ENCODE measurements around the gene CLSTN2.

- TF ChIP-seq, protein P1, sequence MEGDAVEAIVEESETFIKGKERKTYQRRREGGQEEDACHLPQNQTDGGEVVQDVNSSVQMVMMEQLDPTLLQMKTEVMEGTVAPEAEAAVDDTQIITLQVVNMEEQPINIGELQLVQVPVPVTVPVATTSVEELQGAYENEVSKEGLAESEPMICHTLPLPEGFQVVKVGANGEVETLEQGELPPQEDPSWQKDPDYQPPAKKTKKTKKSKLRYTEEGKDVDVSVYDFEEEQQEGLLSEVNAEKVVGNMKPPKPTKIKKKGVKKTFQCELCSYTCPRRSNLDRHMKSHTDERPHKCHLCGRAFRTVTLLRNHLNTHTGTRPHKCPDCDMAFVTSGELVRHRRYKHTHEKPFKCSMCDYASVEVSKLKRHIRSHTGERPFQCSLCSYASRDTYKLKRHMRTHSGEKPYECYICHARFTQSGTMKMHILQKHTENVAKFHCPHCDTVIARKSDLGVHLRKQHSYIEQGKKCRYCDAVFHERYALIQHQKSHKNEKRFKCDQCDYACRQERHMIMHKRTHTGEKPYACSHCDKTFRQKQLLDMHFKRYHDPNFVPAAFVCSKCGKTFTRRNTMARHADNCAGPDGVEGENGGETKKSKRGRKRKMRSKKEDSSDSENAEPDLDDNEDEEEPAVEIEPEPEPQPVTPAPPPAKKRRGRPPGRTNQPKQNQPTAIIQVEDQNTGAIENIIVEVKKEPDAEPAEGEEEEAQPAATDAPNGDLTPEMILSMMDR (IDR thresholded peaks at IDR 0.05; ENCODE audit: low read depth, low read length, poor library complexity, severe bottlenecking) = no peak
- no peak for TF ChIP-seq EZH2phosphoT487 (IDR thresholded peaks at IDR 0.05; ENCODE audit: borderline replicate concordance, low read length)
Measured at GRCh38 chr3:140424211-140424610, 489.2 kb downstream of the CLSTN2 start.

All from DOHH2 (cell line).